LHCN-M2 (cell line): Measurements from ENCODE around the gene ERCC6. TPM values are rescaled to one million over a fixed set of nuclear protein-coding genes. Genes with fewer than 3 reads are reported as not detected.
A peak's percentile ranks its signal among the peaks of the same experiment; 100 is the strongest.

Source experiments
- DNase-seq: peaks from one replicate; pipeline ENCODE4 v3.0.0-alpha.2; 2012; ENCODE audit warnings: low read depth
- polyA plus RNA-seq: library from polyadenylated mRNA; unstranded; fragments of >200 nt; gene quantifications from one replicate; pipeline ENCODE4 v1.2.1, GENCODE V29; 2012; ENCODE audit warnings: missing spikeins
- total RNA-seq: library from RNA; depleted of rRNA; stranded (reverse); fragments of >200 nt; gene quantifications from 2 replicates; pipeline ENCODE4 v1.2.3, GENCODE V29; 2014; rRNA removed

ERCC6 gene
- total RNA-seq = 6.3 and 7.3 TPM in 2 replicates
- polyA plus RNA-seq = 8.8 TPM

DNA sequence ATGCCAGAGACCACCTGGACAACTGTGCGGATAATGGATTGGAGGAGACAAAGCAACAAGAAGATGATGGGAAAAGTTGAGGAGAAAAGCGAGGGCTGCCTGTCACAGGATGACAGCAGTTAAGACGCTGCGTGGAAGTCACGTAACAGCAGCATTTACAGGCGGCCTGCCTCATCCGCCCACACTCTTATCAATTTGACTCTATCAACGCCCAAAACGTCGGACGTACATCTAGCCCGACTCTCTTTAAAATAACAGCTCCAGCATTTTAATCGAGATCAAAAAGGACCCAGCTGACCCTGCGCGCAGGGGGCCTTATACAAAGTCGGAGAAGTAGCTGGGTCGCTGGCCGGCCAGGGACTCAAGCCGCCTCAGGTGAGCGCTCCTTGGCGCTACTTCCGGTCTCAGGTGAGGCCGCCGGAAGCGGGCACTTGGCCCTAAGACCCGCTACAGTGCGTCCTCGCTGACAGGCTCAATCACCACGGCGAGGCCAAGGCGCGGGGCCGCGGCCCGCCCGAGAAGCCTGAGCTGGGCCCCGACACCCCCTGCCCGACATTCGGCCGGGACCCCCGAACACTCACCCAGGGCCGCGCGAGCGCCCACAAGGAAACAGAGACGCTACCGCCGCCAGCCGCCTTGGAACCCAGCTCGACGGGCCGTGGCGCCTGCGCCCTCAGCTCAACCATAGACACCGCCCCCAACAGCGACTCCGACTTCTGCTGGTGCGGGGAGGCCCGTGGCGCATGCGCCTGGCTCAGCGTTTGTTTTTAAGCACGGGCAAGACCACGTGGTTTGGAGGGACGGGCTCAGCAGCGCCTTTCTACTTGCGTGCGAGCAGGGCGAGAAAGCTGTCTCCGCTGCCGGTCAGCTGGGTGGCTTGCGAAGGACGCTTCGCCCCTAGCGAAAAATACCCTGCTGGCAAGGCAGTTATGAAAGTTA, at the start of gene ERCC6:
Gene ERCC6 (minus strand): TSS at position 741 of the 939 bp plus-strand sequence.
- peak; percentile 94 for DNase-seq

DNA sequence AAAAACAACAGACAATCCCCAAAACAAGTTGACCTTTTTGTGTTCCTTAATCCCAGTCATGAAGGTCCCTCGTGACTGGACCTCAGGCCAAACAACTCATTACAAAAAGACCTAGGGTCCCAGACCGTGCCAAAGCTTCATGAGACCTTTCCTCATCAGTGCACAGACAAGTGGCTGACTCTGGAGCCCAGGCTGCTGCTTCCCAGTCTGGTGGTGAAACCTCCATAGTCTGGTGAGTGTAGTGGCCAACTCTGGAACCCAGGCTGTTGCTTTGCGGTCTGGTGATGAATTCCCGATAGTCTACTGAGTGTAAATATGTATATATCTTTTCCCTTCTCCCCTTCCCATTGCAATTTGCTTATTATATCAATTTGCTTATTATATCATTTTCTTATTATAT, 49.1 kb upstream of the ERCC6 start:
- DNase-seq = no peak

DNA sequence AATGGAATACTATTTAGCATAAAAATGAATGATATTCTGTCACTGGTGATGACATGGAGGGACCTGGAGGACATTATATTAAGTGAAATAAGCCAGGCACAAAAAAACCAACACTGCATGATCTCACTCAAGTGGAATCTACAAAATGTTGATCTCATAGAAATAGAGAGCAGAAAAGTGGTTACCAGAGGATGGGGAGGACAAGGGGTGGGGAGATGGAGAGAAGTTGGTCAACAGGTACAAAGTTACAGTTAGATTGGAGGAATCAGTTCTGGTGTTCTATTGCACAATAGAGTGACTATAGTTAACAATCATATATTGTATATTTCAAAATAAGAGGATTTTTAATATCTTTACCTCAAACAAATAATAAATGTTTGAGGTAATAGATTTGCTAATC, 46.5 kb upstream of the ERCC6 start:
- no peak for DNase-seq

DNA sequence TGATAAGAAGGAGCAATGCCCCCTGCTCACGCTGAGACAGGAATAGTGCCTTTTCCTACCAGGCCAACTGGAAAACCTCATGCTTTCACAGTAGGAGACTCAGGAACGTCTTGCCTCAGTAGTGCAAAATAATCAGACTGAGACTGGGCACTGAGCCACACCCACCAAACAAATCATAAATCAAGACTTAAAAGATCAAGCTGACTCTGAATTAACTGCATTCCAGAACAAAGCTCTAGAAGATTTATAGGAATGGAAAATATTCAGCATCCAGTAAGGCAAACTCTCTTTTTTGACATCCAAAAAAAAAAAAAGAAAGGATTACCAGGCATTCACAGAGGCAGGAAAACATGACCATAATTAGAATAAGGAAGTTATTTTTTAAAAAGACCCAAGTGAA, 40.7 kb upstream of the ERCC6 start:
- no peak for DNase-seq

DNA sequence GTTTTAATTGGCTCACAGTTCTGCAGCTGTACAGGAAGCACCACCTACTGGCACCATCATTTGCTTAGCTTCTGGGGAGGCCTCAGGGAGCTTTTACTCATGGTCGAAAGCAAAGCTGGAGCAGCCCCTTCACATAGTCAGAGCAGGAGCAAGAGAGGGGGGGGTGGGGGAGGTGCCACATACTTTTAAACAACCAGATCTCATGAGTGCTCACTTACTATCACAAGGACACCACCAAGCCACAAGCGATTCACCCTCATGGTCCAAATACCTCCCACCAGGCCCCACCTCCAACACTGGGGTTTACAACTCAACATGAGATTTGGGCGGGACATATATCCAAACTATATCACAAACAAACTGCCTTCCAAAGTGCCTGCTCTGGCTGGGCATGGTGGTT, 39.5 kb upstream of the ERCC6 start:
- no peak for DNase-seq

DNA sequence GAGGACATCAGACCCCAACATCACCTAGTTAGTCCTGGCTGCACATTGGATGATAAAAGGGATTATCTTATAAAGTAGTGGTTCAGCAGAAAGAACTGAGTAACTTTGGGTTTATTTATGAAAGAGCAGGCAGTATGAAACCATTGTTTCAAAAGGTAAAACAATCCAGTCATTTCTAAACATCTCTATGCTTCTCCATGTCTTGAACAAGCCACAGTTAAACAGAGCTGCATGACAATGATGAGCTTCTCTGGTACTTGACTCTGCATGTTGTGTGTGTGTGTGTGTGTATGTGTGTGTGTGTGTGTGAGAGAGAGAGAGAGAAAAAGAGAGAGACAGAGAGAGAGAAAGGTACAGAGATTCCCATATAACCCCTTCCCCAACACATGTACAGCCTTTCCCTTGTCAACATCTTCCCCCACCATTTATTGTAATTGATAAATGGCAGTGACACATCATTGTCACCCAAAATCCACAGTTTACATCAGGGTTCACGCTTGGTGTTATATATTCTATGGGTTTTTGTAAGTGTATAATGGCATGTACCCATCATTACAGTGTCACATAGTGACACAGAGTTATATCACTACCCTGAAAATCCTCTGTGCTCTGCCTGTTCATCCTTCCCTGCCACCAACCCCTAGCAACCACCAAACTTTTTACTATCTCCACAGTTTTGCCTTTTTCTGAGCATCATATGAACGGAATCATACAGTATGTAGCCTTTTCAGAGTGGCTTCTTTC, 38.4 kb upstream of the ERCC6 start:
- no peak for DNase-seq

DNA sequence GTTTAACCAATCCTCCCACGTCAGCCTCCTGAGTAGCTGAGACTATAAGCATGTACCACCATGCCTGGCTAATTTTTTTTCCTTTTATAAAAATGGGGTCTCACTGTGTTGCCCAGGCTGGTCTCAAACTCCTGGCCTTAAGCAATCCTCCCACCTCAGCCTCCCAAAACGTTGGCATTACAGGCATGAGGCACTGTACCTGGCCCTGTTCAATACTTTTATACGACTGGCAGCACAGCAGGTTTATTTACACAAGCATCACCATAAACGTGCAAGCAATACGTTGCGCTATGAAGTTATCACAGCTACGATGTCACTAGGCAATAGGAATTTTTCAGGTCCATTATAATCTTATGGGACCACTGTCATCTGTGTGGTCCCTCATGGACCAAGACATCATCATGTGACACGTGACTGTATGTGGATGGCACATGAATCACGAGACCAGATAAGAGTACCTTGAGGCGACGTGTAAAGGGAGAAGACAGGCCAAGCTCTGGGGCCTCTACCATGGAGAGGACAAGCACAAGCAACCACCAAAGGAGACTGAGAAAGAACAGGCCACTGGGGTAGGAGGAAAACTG, 36.7 kb upstream of the ERCC6 start:
- DNase-seq = no peak

DNA sequence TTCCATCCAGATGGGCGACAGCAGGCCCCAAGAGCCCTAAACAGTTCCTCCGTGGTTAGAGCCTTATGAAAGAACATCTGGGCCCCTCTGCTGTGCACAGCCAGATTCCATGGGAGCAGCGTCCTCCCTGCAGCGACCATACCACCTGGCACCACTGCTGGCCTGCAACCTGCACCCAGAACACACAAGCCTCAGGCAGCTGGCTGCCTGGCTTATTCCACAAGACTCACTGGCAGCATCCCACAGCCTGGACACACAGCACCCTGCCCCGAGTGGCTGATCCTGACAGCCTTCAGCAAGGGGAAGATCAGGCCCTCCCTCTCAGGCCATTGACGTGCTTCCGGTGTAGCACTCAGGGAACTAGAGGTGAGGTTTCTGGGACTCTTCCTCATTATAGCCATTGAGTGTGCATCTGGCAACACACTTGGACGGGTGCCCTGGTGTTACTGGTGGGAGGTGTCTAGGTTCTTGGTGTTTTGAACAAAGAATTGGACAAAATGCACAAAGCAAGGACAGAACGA, 33.7 kb upstream of the ERCC6 start:
- no peak for DNase-seq

DNA sequence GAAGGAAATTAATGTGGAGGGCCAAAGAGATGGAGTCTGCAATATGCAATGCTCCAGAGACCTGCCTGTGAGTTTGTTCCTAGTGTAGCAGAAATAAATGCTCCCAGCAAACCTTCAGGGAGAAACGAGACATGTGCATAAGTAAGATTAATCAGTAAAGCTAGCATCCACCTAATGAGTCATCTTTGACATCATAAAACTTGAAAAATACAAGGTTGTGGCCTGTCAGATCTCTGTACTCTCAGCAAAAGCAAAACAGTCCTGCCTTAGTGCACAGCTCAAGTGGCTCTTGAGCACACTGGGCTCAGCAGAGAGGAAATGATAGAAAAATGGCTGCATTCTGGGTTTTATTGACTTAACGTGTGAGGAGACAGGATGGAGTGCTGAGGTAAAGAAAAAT, 32.5 kb upstream of the ERCC6 start:
- DNase-seq = no peak

DNA sequence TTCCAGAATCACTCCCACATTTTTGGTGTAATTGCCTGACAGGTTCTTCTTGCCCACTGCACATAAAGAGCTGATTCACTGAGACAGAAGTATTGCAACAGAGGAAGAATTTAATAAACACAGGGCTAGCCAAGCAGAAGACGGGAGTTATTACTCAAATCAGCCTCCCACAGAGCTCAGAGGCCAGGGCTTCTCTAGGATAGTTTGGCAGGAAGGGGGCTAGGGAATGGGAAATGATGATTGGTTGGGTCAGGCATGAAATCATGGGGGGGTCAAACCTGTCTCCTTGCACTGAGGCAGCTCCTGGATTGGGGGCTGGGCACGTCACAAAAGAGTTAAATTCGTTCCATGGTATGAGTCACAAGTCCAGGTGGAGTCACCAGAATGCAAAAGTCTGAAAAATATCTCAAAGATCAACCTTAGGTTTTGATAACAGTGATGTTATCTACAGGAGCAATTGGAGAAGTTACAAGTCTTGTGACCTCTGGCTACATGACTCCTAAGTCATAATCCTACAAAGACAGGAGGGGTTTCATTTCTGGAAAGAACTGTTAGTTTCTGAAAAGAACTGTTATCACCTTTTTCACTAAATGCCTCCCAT, 30.2 kb upstream of the ERCC6 start:
- no peak for DNase-seq

DNA sequence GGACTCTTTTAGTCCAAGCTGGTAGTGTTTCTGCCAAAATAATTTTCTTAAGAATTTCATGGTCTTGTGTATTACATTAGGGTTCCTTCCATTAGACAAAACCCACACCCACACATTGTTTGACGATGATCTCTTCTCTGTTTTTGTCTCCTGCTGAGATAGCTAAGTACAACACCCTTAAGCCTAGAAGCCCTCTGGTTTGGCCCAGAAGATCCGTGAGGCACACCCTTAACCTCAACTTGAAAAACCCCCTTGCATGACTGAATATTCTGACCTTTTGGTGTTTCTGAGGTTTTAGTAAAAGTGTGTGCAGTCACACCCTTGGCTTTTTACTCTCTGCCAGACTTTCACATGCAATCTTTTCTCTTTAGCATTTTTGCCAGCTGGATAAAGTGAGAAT, 29.3 kb upstream of the ERCC6 start:
- DNase-seq = peak; percentile 43

DNA sequence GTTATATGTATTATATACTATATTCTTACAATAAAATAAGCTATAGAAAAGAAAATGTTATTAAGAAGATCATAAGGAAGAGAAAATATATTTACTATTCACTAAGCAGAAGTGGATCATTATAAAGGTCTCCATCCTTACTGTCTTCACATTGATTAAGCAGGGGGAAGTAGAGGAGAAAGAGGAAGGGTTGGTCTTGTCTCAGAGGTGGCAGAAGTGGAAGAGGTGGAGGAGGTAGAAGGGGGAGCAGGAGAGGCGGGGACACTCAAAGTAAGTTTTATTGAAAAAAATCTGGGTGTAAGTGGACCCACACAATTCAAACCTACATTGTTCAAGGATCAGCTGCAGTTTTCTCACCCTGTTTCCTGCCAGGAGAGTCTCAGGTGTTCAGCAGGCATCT, 28.9 kb upstream of the ERCC6 start:
- no peak for DNase-seq

DNA sequence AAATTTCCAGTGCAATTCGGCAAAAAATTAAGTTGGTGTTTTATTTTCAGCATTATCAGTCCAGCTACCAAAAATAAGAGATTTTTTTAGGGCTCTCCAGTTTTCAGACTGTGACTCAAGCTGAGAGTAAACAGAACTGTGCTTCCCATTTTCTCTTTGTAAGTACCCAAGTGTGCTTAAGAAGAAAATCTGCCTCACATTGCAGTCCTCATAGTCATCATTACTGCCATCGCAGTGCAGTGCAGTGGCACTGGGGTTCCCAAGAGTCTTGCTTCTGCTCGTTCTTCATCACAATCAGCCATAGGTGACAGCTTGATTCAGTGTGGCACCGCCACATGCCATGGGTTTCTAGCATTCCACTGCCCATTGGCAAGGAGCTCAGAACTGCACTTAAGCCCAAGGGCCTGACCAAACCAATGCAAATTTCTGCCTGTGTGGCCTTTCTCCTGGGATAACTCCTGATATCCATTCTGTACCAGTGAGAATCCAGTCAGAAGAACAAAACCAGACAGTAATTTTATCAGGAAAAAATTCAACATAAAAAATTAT, 25.6 kb upstream of the ERCC6 start:
- DNase-seq = no peak

DNA sequence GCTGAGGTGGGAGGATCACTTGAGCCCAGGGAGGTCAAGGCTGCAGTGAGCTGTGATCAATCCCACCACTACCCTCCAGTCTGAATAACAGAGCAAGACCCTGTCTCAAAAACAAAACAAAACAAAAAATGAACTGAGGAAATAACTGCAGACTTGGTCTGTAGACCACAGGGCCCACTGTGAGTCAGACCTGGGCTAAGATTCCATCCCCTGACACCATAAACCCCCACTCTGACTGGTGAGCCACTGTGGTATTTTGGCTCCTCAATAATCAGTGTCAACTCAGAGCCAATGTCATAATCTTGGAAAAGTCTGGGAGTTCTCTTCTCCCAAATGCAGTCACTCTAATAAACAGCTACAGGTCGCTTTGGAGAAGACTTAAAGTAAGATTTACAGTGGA, 24.0 kb upstream of the ERCC6 start:
- no peak for DNase-seq

DNA sequence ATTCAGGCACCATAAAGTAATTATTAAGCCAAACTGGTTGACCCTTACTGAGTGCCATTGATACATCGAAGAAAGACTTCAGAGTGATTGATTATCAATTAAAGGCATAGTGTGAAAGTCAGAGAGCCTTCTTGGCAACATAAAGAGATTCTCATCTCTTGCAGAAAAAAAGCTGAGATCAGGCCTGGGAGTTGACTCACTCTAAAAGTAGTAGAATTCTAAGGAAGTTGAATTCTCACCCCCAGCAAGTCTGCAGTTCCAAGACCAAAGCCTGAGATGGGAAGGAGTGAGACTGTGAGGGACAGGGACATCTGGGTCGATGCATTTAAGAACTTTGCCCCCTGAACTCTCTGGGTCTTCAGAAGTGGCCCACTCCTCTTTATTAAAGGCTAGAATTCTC, 21.6 kb upstream of the ERCC6 start:
- DNase-seq = no peak

DNA sequence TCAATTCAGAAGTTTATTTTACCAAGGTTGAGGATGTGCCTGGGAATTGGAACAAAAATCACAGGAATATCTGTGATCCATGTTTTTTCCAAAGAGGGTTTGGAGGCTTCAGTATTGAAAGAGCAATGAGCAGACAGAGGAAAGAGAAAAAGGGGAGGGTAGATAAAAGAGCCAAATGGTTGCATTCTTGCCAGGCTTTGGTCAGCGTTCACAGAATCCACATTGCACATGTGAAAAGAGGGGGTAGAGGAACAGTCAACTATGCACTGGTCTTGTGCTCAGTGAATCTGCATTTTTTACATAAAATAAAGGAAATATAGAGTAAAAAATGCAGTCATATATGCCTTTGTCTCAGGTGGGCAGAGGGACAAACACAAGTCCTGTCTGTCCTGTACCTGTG, 20.6 kb upstream of the ERCC6 start:
- DNase-seq = no peak

DNA sequence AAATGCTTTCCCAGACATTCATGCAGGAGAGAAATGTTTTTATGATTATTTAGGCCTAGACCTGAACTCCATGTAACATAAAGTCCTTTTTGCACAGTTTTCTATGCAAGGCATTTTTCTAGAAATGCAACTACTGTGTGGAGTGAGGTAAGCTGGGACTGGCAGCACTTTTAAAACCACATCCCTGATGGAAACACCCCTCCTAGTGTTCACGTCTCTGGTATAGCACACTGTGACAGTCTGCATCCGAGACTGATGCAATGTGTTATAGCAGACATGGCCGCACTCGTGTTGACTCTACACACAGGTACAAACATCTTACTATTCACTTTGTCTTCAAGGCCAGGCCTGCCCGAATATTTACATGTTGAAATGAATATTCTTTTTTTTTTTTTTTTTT, 19.3 kb upstream of the ERCC6 start:
- no peak for DNase-seq

DNA sequence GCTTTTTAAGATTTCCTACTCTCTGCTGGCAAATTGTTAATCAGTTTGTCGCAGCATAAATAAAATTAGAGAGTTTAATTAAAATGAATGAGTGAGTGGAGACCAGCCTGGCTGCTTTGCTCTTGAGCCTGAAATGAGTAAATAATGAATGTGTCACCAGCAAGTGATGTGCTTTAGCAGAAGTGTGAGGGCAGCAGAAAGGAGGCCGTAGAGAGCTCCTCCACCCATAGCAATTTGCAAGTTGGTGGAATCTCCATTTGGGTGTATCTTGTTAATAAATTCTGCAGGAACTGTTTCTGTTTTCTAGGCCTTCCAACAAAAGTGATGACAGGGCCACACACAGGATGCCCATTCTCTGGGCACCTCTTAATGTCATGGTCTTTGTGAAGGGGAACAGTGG, 18.8 kb upstream of the ERCC6 start:
- no peak for DNase-seq

DNA sequence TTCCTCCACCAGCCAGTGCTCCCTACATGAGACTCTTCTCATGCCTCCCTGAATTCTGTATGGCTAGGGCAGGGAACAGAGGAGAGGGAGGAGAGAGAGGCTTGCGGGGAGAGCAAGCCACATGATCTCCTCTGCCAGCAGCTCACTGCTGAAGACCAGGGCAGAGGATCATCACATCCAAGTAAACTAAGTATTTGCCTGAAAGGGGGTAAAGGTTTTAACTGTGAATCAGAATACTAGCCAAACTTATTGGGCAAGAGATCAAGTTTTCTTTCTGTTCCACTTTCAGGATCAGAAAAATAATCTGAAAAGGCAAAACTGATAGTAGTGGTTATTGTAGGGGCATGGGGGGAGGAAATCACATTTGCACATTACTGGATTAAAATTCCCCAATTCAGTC, 17.8 kb upstream of the ERCC6 start:
- no peak for DNase-seq

DNA sequence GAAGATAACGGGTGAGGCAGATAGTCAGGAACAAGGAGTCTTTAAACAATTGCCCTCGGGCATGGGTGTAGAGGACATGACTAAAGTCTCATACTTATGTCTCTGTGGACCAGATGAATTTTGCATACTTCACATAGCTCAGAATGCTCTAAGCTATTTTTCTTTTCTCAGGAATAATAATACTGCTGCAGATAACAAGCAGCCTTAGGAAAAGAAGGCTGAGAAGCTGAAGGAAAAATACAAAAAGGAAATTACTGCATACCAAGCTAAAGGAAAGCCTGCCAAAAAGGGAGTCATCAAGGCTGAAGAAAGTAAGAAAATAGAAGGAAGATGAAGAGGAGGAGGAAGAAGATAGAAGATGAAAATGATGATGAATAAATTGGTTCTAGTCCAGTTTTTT, 13.4 kb upstream of the ERCC6 start:
- DNase-seq = peak; percentile 44

DNA sequence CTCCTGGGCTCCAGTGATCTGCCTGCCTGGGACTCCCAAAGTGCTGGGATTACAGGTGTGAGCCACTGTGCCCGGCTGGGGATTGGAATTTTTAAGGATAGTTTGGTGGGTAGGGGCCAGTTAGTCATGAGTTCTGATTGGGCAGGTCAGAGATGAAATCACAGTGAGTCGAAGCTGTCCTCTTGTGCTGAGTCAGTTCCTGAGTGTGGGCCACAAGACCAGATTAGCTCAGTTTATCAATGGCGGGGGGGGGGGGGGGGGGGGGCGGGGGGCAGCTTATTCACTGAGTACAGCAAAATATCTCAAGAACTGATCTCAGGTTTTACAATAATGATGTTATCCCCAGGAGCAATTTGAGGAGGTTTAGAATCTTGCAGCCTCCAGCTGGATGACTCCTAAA, 11.6 kb upstream of the ERCC6 start:
- peak; percentile 67 for DNase-seq
